OCI-LY1 (cell line): ENCODE measurements around the gene GNAS.
A peak's percentile ranks its signal among the peaks of the same experiment; 100 is the strongest.

Source experiments
- EZH2 ChIP-seq: fragments of 200-600 bp; sonication (generic), shearing (Covaris generic); IDR thresholded peaks from 2 replicates; pipeline ENCODE4 v1.8.0; 2017; ENCODE audit warnings: borderline replicate concordance, mixed run types, mild to moderate bottlenecking, antibody characterized with exemption, low read length, moderate library complexity, mixed read lengths
- TF ChIP-seq, protein P1 (sequence below): fragments of 200-600 bp; sonication (generic), shearing (Covaris generic); IDR thresholded peaks from 2 replicates; pipeline ENCODE4 v1.5.1; 2017; ENCODE audit warnings: mild to moderate bottlenecking, antibody characterized with exemption, low read length, moderate library complexity, mixed read lengths

DNA sequence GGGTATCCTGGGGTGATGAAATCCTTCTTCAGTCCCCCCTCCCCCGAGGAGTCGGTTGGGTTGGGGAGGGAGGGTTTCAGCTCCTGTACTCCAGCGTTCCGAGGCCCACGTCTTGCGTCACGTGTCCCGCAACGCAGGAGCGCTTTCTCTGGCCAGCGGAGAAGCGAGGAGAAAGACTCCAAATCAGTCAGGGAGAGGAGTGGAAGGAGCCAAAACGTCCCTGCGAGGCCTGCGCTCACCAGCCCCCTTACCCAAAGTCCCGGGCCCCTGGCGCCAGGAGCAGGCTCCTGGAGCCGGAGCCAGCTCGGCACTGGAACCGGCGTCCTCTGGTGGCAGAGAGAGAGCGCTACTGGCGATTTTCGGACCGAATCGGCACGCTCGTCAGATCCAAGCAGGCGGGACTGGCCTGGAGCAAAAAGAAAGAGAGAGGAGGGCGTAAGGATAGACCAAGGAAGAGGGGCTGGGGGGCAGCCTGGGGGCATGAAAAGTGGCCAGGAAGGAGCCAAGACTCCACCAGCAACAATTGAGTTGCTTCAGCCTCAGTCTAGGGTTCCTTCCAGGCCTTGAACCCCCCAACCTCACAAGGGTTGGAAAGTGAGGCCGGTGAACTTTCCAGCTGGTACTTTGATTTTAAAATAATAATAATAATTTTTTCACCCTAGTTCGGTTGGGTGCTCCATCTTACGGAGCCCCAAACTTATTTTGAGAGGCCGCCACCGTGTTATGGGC lies at the start of gene GNAS:
- TF ChIP-seq, protein P1, sequence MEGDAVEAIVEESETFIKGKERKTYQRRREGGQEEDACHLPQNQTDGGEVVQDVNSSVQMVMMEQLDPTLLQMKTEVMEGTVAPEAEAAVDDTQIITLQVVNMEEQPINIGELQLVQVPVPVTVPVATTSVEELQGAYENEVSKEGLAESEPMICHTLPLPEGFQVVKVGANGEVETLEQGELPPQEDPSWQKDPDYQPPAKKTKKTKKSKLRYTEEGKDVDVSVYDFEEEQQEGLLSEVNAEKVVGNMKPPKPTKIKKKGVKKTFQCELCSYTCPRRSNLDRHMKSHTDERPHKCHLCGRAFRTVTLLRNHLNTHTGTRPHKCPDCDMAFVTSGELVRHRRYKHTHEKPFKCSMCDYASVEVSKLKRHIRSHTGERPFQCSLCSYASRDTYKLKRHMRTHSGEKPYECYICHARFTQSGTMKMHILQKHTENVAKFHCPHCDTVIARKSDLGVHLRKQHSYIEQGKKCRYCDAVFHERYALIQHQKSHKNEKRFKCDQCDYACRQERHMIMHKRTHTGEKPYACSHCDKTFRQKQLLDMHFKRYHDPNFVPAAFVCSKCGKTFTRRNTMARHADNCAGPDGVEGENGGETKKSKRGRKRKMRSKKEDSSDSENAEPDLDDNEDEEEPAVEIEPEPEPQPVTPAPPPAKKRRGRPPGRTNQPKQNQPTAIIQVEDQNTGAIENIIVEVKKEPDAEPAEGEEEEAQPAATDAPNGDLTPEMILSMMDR, result peak; percentile 68
- no peak for TF ChIP-seq EZH2
